OCI-LY3 (cell line): Measurements from ENCODE around the gene CRYBG3.

Experiments
- H2AFZ ChIP-seq: fragments of 200-600, 300-600 bp; shearing (Covaris generic); 2 replicates; pipeline ENCODE4 v1.6.0; 2014; ENCODE audit warnings: antibody characterized with exemption, low read depth, low read length
- H3K27ac ChIP-seq: fragments of 200-600, 300-600 bp; sonication (generic); 2 replicates; pipeline ENCODE4 v1.5.1; 2014; ENCODE audit warnings: mild to moderate bottlenecking, low read length, moderate library complexity, mixed read lengths
- H3K27me3 ChIP-seq: fragments of 200-600, 300-600 bp; sonication (generic); 2 replicates; pipeline ENCODE4 v1.6.1; 2014; ENCODE audit warnings: low read depth, low read length, mixed read lengths
- H3K36me3 ChIP-seq: fragments of 200-600, 300-600 bp; sonication (generic); replicated peaks from 2 replicates; pipeline ENCODE3; 2014; ENCODE audit warnings: low read depth, low read length, mixed read lengths
- H3K4me1 ChIP-seq: fragments of 300-600, 200-600 bp; sonication (generic); 2 replicates; pipeline ENCODE4 v1.6.1; 2014; ENCODE audit warnings: low read length, mixed read lengths
- H3K4me2 ChIP-seq: fragments of 200-600, 300-600 bp; sonication (generic); 2 replicates; pipeline ENCODE4 v1.6.1; 2014; ENCODE audit warnings: low read length, mixed read lengths
- H3K4me3 ChIP-seq: fragments of 300-600, 200-600 bp; sonication (generic); 2 replicates; pipeline ENCODE4 v1.5.1; 2014; ENCODE audit warnings: antibody characterized with exemption, mild to moderate bottlenecking, low read length, moderate library complexity
- H3K79me2 ChIP-seq: fragments of 300-600, 200-600 bp; shearing (Covaris generic); 2 replicates; pipeline ENCODE4 v1.6.1; 2014; ENCODE audit warnings: mild to moderate bottlenecking, low read length, mixed read lengths
- H3K9ac ChIP-seq: fragments of 300-600, 200-600 bp; shearing (Covaris generic); 2 replicates; pipeline ENCODE4 v1.6.0; 2014; ENCODE audit warnings: mild to moderate bottlenecking, low read length, moderate library complexity
- H3K9me3 ChIP-seq: fragments of 200-600, 300-600 bp; shearing (Covaris generic); 2 replicates; pipeline ENCODE4 v1.6.1; 2014; ENCODE audit warnings: low read length, mixed read lengths; ENCODE audit not compliant: insufficient read depth
- H4K20me1 ChIP-seq: fragments of 200-600, 300-600 bp; sonication (generic); 2 replicates; pipeline ENCODE4 v1.6.1; 2016; ENCODE audit warnings: low read length, mixed read lengths; ENCODE audit not compliant: insufficient read depth
- CTCF ChIP-seq: fragments of 200-600, 300-600 bp; sonication (generic); IDR thresholded peaks from 2 replicates; pipeline ENCODE4 v1.5.1; 2014; ENCODE audit warnings: antibody characterized with exemption, low read length, low read depth
- EZH2phosphoT487 ChIP-seq: fragments of 200-600 bp; shearing (Covaris generic); IDR thresholded peaks from 2 replicates; pipeline ENCODE4 v1.6.1; 2018; ENCODE audit warnings: antibody characterized with exemption, mixed run types, low read depth

CRYBG3 gene

GRCh38 chr3:97880267-97880666 is 58.5 kb downstream of the CRYBG3 start:
- H3K4me3 ChIP-seq: no peak overlapping the region
- H3K9me3 ChIP-seq: no peaks in the 10 kb centered on the region
- H4K20me1 ChIP-seq: no peaks in the 10 kb centered on the region
- no peak overlapping the region for H3K27ac ChIP-seq
- no peaks in the 10 kb centered on the region for H3K36me3 ChIP-seq
- no peak overlapping the region for H3K9ac ChIP-seq
- TF ChIP-seq EZH2phosphoT487 (no peak), CTCF (no peak)
- no peaks in the 10 kb centered on the region for H3K27me3 ChIP-seq
- no peak overlapping the region for H2AFZ ChIP-seq
- no peak overlapping the region for H3K4me2 ChIP-seq
- no peaks in the 10 kb centered on the region for H3K79me2 ChIP-seq
- H3K4me1 ChIP-seq: no peaks in the 10 kb centered on the region

GRCh38 chr3:97882975-97883598 is 61.3 kb downstream of the CRYBG3 start:
- Histone ChIP-seq H3K4me2 (no peak overlapping the region), H3K9me3 (no peaks in the 10 kb centered on the region), H3K79me2 (no peaks in the 10 kb centered on the region), H3K36me3 (no peaks in the 10 kb centered on the region), H3K4me1 (no peaks in the 10 kb centered on the region), H4K20me1 (no peaks in the 10 kb centered on the region), H2AFZ (no peak overlapping the region), H3K4me3 (no peak overlapping the region), H3K9ac (no peak overlapping the region), H3K27ac (no peak overlapping the region), H3K27me3 (no peaks in the 10 kb centered on the region)
- TF ChIP-seq CTCF (no peak), EZH2phosphoT487 (no peak)

GRCh38 chr3:97883736-97884135 is 61.9 kb downstream of the CRYBG3 start:
- no peaks in the 10 kb centered on the region for H3K4me1 ChIP-seq
- H3K4me2 ChIP-seq: no peak overlapping the region
- no peak overlapping the region for H3K27ac ChIP-seq
- H2AFZ ChIP-seq: no peak overlapping the region
- no peaks in the 10 kb centered on the region for H3K36me3 ChIP-seq
- no peaks in the 10 kb centered on the region for H3K9me3 ChIP-seq
- no peak overlapping the region for H3K9ac ChIP-seq
- no peaks in the 10 kb centered on the region for H3K79me2 ChIP-seq
- H4K20me1 ChIP-seq: no peaks in the 10 kb centered on the region
- H3K27me3 ChIP-seq: no peaks in the 10 kb centered on the region
- no peak overlapping the region for H3K4me3 ChIP-seq
- TF ChIP-seq CTCF: no peak
- TF ChIP-seq EZH2phosphoT487: no peak

- Histone ChIP-seq H2AFZ (no peak overlapping the region), H3K27me3 (no peaks in the 10 kb centered on the region), H3K4me1 (no peaks in the 10 kb centered on the region), H3K9ac (no peak overlapping the region), H3K36me3 (no peaks in the 10 kb centered on the region), H3K9me3 (no peaks in the 10 kb centered on the region), H3K79me2 (no peaks in the 10 kb centered on the region), H3K27ac (no peak overlapping the region), H3K4me3 (no peak overlapping the region), H3K4me2 (no peak overlapping the region), H4K20me1 (no peaks in the 10 kb centered on the region)
- TF ChIP-seq CTCF (no peak), EZH2phosphoT487 (no peak)
Observed at GRCh38 chr3:97884586-97885123, 62.8 kb downstream of the CRYBG3 start.
